Central memory CD8-positive, alpha-beta T cell (primary cell): Measurements from ENCODE around the gene SERBP1.

Source experiments
- ATAC-seq: fragments of 150-1000 bp; cut with Tn5 transposase; replicated peaks from 2 replicates; pipeline ENCODE4 v1.10.0; 2022; ENCODE audit warnings: mild to moderate bottlenecking, moderate FRiP score, moderate number of reproducible peaks; ENCODE audit not compliant: poor library complexity, severe bottlenecking; ENCODE audit errors: extremely low read depth
- DNase-seq, 2 donors: peaks; one replicate each; pipeline ENCODE4 v3.0.0; 2021; ENCODE audit warnings: low spot score in 2 of 2
- H3K27ac Mint-ChIP-seq: one replicate; pipeline ENCODE4 v1.8.0; 2022; ENCODE audit warnings: low read depth, mild to moderate bottlenecking, moderate library complexity, mixed read lengths
- H3K27me3 Mint-ChIP-seq: one replicate; pipeline ENCODE4 v1.8.0; 2022; ENCODE audit warnings: mixed read lengths
- H3K36me3 Mint-ChIP-seq: one replicate; pipeline ENCODE4 v1.8.0; 2022; ENCODE audit warnings: mild to moderate bottlenecking, moderate library complexity, mixed read lengths; ENCODE audit not compliant: insufficient read depth
- H3K4me1 Mint-ChIP-seq: one replicate; pipeline ENCODE4 v1.8.0; 2022; ENCODE audit warnings: mixed read lengths
- H3K4me3 Mint-ChIP-seq: one replicate; pipeline ENCODE4 v1.8.0; 2022; ENCODE audit warnings: mild to moderate bottlenecking, moderate library complexity, mixed read lengths
- H3K9me3 Mint-ChIP-seq: one replicate; pipeline ENCODE4 v1.8.0; 2022; ENCODE audit warnings: mixed read lengths

SERBP1 gene

GRCh38 chr1:67393240-67393639 is 37.0 kb downstream of the SERBP1 start:
- no peak for DNase-seq
- Mint-ChIP-seq H3K4me3 (no peak overlapping the region), H3K27ac (no peak overlapping the region), H3K4me1 (no peaks in the 10 kb centered on the region), H3K9me3 (no peaks in the 10 kb centered on the region), H3K27me3 (no peaks in the 10 kb centered on the region), H3K36me3 (no peaks in the 10 kb centered on the region)
- ATAC-seq, result no peak

- ATAC-seq (no peak), DNase-seq (no peak)
- no peak overlapping the region for H3K27ac Mint-ChIP-seq
- peaks cover 2% of the 10 kb centered on the region for H3K36me3 Mint-ChIP-seq
- H3K4me3 Mint-ChIP-seq, result no peak overlapping the region
- H3K9me3 Mint-ChIP-seq, result no peaks in the 10 kb centered on the region
- H3K27me3 Mint-ChIP-seq, result no peaks in the 10 kb centered on the region
- no peaks in the 10 kb centered on the region for H3K4me1 Mint-ChIP-seq
These were observed 39.9 kb downstream of the SERBP1 start for GRCh38 chr1:67390041-67390887.

- Mint-ChIP-seq H3K27ac (no peak overlapping the region), H3K27me3 (no peaks in the 10 kb centered on the region), H3K36me3 (peaks cover 2% of the 10 kb centered on the region), H3K4me3 (no peak overlapping the region), H3K9me3 (peaks cover 18% of the 10 kb centered on the region), H3K4me1 (no peaks in the 10 kb centered on the region)
- DNase-seq (no peak), ATAC-seq (no peak)
These were observed 46.1 kb downstream of the SERBP1 start for GRCh38 chr1:67383999-67384638.

GRCh38 chr1:67382292-67382691 is 47.9 kb downstream of the SERBP1 start:
- Mint-ChIP-seq H3K36me3 (peaks cover 2% of the 10 kb centered on the region), H3K27me3 (no peaks in the 10 kb centered on the region), H3K9me3 (peaks cover 18% of the 10 kb centered on the region), H3K4me3 (no peak overlapping the region), H3K27ac (peak overlapping the region; percentile 13), H3K4me1 (no peaks in the 10 kb centered on the region)
- DNase-seq (no peak), ATAC-seq (no peak)

GRCh38 chr1:67381154-67381553 is 49.0 kb downstream of the SERBP1 start:
- no peak for ATAC-seq

GRCh38 chr1:67377253-67377652 is 52.9 kb downstream of the SERBP1 start:
- no peak for ATAC-seq
- Mint-ChIP-seq H3K9me3 (no peaks in the 10 kb centered on the region), H3K36me3 (peaks cover 3% of the 10 kb centered on the region), H3K4me3 (no peak overlapping the region), H3K4me1 (no peaks in the 10 kb centered on the region), H3K27me3 (no peaks in the 10 kb centered on the region), H3K27ac (no peak overlapping the region)
- DNase-seq, result no peak

More at GRCh38 chr1:67381154-67381553, 49.0 kb downstream of the SERBP1 start:
- H3K36me3 Mint-ChIP-seq, result no peaks in the 10 kb centered on the region
- no peaks in the 10 kb centered on the region for H3K27me3 Mint-ChIP-seq
- no peaks in the 10 kb centered on the region for H3K4me1 Mint-ChIP-seq
- no peak overlapping the region for H3K4me3 Mint-ChIP-seq
- no peak for DNase-seq
- no peak overlapping the region for H3K27ac Mint-ChIP-seq
- peaks cover 18% of the 10 kb centered on the region for H3K9me3 Mint-ChIP-seq

- Mint-ChIP-seq H3K9me3 (no peaks in the 10 kb centered on the region), H3K36me3 (peaks cover 3% of the 10 kb centered on the region), H3K4me1 (no peaks in the 10 kb centered on the region), H3K4me3 (no peak overlapping the region), H3K27me3 (no peaks in the 10 kb centered on the region), H3K27ac (no peak overlapping the region)
- ATAC-seq (no peak), DNase-seq (no peak)
These were observed 53.8 kb downstream of the SERBP1 start for GRCh38 chr1:67376381-67376780.

GRCh38 chr1:67372898-67373297 is 57.3 kb downstream of the SERBP1 start:
- Mint-ChIP-seq H3K9me3 (no peaks in the 10 kb centered on the region), H3K36me3 (peaks cover 3% of the 10 kb centered on the region), H3K27ac (no peak overlapping the region), H3K27me3 (no peaks in the 10 kb centered on the region), H3K4me1 (no peaks in the 10 kb centered on the region), H3K4me3 (no peak overlapping the region)
- DNase-seq, result no peak
- ATAC-seq, result no peak

- Mint-ChIP-seq H3K27ac (no peak overlapping the region), H3K9me3 (no peaks in the 10 kb centered on the region), H3K4me1 (no peaks in the 10 kb centered on the region), H3K4me3 (no peak overlapping the region), H3K27me3 (no peaks in the 10 kb centered on the region), H3K36me3 (peaks cover 3% of the 10 kb centered on the region)
- DNase-seq, result no peak
- ATAC-seq, result no peak
These were observed 58.1 kb downstream of the SERBP1 start for GRCh38 chr1:67372136-67372535.

- H3K27me3 Mint-ChIP-seq, result no peaks in the 10 kb centered on the region
- H3K9me3 Mint-ChIP-seq, result no peaks in the 10 kb centered on the region
- H3K36me3 Mint-ChIP-seq, result peaks cover 3% of the 10 kb centered on the region
- H3K27ac Mint-ChIP-seq, result no peak overlapping the region
- DNase-seq (no peak), ATAC-seq (no peak)
- no peak overlapping the region for H3K4me3 Mint-ChIP-seq
- no peaks in the 10 kb centered on the region for H3K4me1 Mint-ChIP-seq
These were observed 58.5 kb downstream of the SERBP1 start for GRCh38 chr1:67371681-67372080.

- H3K4me3 Mint-ChIP-seq, result no peak overlapping the region
- peaks cover 3% of the 10 kb centered on the region for H3K36me3 Mint-ChIP-seq
- ATAC-seq, result no peak
- H3K4me1 Mint-ChIP-seq, result no peaks in the 10 kb centered on the region
- no peaks in the 10 kb centered on the region for H3K27me3 Mint-ChIP-seq
- no peak overlapping the region for H3K27ac Mint-ChIP-seq
- no peaks in the 10 kb centered on the region for H3K9me3 Mint-ChIP-seq
- DNase-seq, result no peak
These were observed 59.2 kb downstream of the SERBP1 start for GRCh38 chr1:67371043-67371442.

GRCh38 chr1:67368046-67368514 is 62.1 kb downstream of the SERBP1 start:
- H3K27ac Mint-ChIP-seq, result no peak overlapping the region

More at GRCh38 chr1:67368046-67368514, 62.1 kb downstream of the SERBP1 start:
- H3K4me3 Mint-ChIP-seq, result no peak overlapping the region
- ATAC-seq (no peak), DNase-seq (no peak)
- no peaks in the 10 kb centered on the region for H3K4me1 Mint-ChIP-seq
- H3K27me3 Mint-ChIP-seq, result no peaks in the 10 kb centered on the region
- H3K9me3 Mint-ChIP-seq, result no peaks in the 10 kb centered on the region
- H3K36me3 Mint-ChIP-seq, result no peaks in the 10 kb centered on the region
